Measurements from ENCODE around the gene GLRX5.

Gene GLRX5

DNA sequence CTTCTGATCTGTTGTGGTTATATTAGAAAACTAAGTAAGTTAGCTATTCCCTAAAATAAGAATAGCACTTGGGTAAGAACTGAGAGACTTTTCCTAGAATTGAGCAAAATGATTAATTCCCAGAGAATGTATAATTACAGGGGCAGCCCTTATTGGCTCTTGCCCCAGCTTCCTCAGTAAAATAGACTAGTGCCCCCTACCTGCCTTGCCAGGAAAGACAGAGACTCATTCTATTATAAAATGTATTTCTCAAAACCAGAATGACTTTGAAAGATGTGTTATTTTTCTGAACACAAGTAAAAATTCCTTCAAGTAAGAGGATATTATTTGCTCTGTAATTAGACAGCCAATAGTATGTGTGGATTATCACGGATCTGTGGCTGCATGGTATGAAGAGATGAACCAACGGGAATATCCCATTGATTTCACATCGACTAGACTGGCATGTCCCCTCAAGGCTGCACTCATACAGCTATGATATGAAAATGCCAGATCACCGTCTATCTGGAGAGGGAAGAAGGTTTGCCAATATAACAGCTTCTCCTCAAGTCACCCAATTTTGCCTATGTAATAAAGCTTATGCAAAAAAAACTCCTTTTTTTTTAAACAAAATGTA, 7.4 kb upstream of the GLRX5 start:
- peak; percentile 88 for DNase-seq (ENCODE audit: low read depth)
- TF ChIP-seq CTCF (conservative IDR thresholded peaks at IDR 0.05; ENCODE audit: control insufficient read depth, insufficient read depth, low read depth, low read length), result peak; percentile 82
- no peak overlapping the region for H3K4me3 ChIP-seq (ENCODE audit: control insufficient read depth, low read depth, low read length)

DNA sequence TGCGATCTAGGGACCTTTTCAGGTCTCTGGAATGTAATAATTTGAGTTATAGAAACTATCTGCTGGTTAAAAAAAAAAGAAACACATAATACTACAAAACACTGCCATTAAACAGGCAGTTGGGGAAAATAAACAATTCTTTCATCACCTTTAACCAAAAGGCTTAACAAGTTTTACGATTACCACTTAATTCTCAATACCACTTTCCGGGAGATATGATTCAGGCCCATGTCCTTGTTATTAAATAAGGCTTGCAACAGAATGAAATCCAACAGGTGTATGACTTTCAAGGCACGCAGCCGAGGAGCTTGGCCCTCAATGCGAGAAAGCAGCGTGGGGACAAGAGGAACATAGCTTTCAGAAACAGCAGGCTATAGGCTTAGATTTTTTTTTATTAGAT, 5.6 kb upstream of the GLRX5 start:
- no peak for TF ChIP-seq CTCF (conservative IDR thresholded peaks at IDR 0.05; ENCODE audit: control insufficient read depth, insufficient read depth, low read depth, low read length)

DNA sequence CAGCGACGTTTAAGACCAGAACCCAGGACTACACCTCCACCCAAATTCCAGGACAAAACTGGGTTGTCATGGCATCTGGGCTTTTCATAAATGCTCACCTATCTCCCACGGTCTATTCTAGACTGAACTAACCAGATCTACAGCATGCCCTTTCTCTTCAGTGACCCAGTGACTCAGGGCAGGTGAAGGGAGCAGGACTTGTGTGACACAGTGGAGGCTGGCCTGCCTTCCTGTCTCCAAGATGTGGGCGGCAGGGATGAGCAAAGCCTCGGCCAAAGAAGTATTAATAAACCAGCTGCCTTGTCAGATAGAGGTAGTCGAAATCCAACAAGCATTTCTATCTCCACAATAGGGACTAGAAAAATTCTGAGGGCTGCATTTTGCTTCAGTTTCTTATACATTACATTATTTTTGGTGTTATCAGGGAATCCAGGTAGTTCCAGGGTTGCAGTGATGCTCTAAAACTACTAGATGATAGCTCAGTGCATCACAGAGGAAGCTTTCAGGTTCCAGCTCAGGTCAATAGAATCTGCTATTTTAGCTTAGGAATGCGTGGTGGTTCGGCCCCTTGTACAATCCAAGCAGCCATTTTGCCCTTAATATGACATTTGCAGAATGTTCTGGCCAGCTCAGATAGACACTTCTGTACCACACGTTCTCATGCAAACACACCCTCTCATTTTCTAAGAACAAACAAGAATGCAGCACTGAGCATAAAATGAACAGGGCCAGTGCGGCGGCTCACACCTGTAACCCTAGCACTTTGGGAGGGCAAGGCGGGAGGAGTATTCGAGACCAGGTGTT, 4.2 kb upstream of the GLRX5 start:
- DNase-seq (ENCODE audit: low read depth), result no peak
- no peak overlapping the region for H3K4me3 ChIP-seq (ENCODE audit: control insufficient read depth, low read depth, low read length)
- TF ChIP-seq CTCF (conservative IDR thresholded peaks at IDR 0.05; ENCODE audit: control insufficient read depth, insufficient read depth, low read depth, low read length), result no peak

More for the DNA sequence above, 5.6 kb upstream of the GLRX5 start:
- H3K4me3 ChIP-seq (ENCODE audit: control insufficient read depth, low read depth, low read length), result no peak overlapping the region
- no peak for DNase-seq (ENCODE audit: low read depth)

DNA sequence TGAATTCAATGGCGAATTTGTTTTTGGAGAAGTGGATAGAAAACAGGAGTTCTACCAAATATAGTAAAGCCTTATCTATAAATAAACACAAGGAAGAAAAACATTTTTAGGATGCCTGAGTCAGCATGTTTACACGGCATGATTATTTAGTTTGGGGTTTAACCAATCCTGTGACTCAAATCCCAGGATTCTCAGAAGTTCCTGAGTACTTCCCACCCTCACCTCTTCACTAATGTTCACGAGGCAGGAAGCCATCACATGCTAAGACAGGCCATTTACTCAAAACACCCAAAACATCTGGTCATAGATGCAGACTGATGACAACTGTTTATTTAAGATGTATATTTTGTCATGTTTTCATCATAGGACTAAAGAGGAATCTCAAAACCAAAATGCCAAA, 3.4 kb upstream of the GLRX5 start:
- peak; percentile 95 for DNase-seq (ENCODE audit: low read depth)
- no peak overlapping the region for H3K4me3 ChIP-seq (ENCODE audit: control insufficient read depth, low read depth, low read length)
- no peak for TF ChIP-seq CTCF (conservative IDR thresholded peaks at IDR 0.05; ENCODE audit: control insufficient read depth, insufficient read depth, low read depth, low read length)

- TF ChIP-seq CTCF (conservative IDR thresholded peaks at IDR 0.05; ENCODE audit: control insufficient read depth, insufficient read depth, low read depth, low read length), result no peak
- H3K4me3 ChIP-seq (ENCODE audit: control insufficient read depth, low read depth, low read length), result no peak overlapping the region
- no peak for DNase-seq (ENCODE audit: low read depth)
Measured at GRCh38 chr14:95531969-95532368, 2.9 kb upstream of the GLRX5 start.

DNA sequence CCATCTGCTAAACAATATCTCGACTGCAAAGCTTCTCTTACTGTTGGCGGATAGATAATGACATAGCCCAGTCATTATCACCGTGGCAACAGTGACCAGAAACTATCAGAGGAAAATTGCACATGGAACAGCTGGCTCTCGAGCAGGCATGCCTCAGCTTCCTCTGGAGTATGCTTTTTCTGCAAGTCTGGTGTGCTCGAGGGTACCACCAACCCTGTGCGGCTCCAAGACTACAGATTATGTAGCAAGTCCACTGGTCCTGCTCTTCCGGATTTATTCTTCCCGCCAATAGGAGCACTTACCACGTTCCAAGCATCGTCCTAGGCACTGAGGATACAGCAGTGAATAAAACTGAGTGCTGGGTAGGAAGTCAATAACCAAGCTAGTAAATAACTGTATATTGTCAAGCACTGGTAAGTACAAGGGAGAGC, 1.4 kb upstream of the GLRX5 start:
- H3K4me3 ChIP-seq (ENCODE audit: control insufficient read depth, low read depth, low read length), result peak overlapping the region; percentile 80
- no peak for TF ChIP-seq CTCF (conservative IDR thresholded peaks at IDR 0.05; ENCODE audit: control insufficient read depth, insufficient read depth, low read depth, low read length)
- peak; percentile 61 for DNase-seq (ENCODE audit: low read depth)

Data from fibroblast of mammary gland (primary cell).